ENCODE measurements around the gene NT5DC1.

GRCh38 chr6:116253188-116253504 lies 152.5 kb downstream of the NT5DC1 start:
- TF ChIP-seq CTCF (conservative IDR thresholded peaks at IDR 0.05): no peak
- TF ChIP-seq ZFX (IDR thresholded peaks at IDR 0.05): no peak
